ENCODE data around the gene KRTAP5-8. TPM values are rescaled to one million over a fixed set of nuclear protein-coding genes. Genes with fewer than 3 reads are reported as not detected.

KRTAP5-8 gene
- total and polyA plus RNA-seq, 2 of the 4 experiments (the other 2 are of a cell fraction), result 0.07 TPM; not detected in 1

DNA sequence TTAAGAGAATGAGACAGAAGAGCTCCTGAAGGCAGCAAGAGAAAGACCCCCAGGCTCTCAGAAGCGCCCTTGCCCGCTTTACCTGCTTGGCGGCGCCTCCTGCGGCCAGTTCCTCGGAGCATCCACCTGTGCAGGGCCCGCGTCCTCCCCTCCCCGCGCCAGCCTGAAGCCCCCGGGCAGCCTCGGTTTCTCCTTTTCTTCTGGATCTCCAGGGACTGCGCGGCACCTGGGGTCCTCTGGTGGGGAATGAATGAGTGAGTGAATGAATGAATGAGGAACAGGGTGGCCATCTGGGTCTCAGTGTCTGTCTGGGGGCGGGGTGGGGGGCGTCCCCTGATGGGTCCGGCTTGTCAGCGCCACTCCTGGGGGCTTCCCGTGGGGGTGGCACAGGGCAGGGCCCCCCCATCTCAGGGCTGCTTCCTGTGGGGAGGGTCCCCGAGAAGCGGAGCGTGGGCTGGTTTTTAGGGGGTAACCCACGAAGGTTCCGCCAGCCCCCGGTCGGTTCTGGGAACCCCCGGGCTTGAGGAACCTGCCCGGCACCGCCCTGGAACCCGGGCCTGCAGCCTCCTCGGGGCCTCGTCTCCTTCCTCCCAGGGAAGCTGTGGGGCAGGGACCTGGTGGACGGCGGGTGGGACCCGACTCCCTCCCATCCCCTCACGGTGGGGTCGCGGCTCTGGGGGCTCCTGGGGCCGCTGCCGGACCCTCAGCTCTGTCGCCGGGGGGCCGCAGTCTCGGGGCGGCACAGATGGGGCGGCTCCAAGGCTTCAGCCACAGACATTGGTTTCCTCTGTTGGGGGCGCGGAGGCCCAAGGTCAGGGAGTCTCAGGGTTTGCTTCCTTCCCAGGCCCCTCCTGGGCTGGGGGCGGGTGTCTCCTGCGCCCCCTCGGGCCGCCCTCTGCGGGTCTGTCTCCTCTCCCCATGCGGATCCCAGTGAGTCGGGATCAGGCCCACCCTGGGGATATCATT is 19.0 kb upstream of the KRTAP5-8 start:
- ATAC-seq (ENCODE audit: low read depth) (no peak), DNase-seq (no peak)
- intact Hi-C loops (cut with micrococcal nuclease), result loop anchor here (2.0 kb wide), 1 partner anchor 38 kb away; no protein-coding TSS in a partner anchor
- H3K27ac ChIP-seq (ENCODE audit: insufficient read depth, low read length), result no peak overlapping the region
- dilution Hi-C loops (cut with HindIII; ENCODE audit: low sequenced_read_pairs, unreplicated experiment), result no loop called here
- peaks cover 3% of the 10 kb centered on the region; the same call in 1 of the 2 replicates for H3K27me3 ChIP-seq (ENCODE audit: control insufficient read depth, insufficient read depth, low read length)
- no peak overlapping the region for H4K5ac ChIP-seq (ENCODE audit: low read depth, low read length)
- no peak overlapping the region for H3K18ac ChIP-seq (ENCODE audit: low read depth, low read length)
- no peak overlapping the region for H2AFZ ChIP-seq (replicated peaks; ENCODE audit: low read length, poor library complexity)
- no peak overlapping the region for H3K23ac ChIP-seq (ENCODE audit: low read depth, low read length)
- no peak overlapping the region for H3K4ac ChIP-seq (ENCODE audit: low read depth, low read length)
- no peak overlapping the region for H4K8ac ChIP-seq (ENCODE audit: low read depth in 2 of 2, low read length in 2 of 2)
- TF ChIP-seq, protein P1, sequence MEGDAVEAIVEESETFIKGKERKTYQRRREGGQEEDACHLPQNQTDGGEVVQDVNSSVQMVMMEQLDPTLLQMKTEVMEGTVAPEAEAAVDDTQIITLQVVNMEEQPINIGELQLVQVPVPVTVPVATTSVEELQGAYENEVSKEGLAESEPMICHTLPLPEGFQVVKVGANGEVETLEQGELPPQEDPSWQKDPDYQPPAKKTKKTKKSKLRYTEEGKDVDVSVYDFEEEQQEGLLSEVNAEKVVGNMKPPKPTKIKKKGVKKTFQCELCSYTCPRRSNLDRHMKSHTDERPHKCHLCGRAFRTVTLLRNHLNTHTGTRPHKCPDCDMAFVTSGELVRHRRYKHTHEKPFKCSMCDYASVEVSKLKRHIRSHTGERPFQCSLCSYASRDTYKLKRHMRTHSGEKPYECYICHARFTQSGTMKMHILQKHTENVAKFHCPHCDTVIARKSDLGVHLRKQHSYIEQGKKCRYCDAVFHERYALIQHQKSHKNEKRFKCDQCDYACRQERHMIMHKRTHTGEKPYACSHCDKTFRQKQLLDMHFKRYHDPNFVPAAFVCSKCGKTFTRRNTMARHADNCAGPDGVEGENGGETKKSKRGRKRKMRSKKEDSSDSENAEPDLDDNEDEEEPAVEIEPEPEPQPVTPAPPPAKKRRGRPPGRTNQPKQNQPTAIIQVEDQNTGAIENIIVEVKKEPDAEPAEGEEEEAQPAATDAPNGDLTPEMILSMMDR (conservative IDR thresholded peaks at IDR 0.05; ENCODE audit: low read depth, low read length), result no peak
- TF ChIP-seq RFX5 (IDR thresholded peaks at IDR 0.05; ENCODE audit: low read depth, low read length) (no peak), MAFK (IDR thresholded peaks at IDR 0.05; ENCODE audit: low read depth, low read length) (no peak), RCOR1 (IDR thresholded peaks at IDR 0.05; ENCODE audit: insufficient replicate concordance, low read length) (no peak), SMC3 (IDR thresholded peaks at IDR 0.05; ENCODE audit: low read depth, low read length) (no peak), POLR2A (IDR thresholded peaks at IDR 0.05; ENCODE audit: low read depth, low read length) (no peak), BHLHE40 (IDR thresholded peaks at IDR 0.05; ENCODE audit: low read depth, low read length) (no peak), MAZ (IDR thresholded peaks at IDR 0.05; ENCODE audit: borderline replicate concordance, low read depth, low read length) (no peak), CEBPB (IDR thresholded peaks at IDR 0.05; ENCODE audit: low read depth, low read length) (no peak), RAD21 (IDR thresholded peaks at IDR 0.05; ENCODE audit: low read length) (no peak)
- TF ChIP-seq, protein P2, sequence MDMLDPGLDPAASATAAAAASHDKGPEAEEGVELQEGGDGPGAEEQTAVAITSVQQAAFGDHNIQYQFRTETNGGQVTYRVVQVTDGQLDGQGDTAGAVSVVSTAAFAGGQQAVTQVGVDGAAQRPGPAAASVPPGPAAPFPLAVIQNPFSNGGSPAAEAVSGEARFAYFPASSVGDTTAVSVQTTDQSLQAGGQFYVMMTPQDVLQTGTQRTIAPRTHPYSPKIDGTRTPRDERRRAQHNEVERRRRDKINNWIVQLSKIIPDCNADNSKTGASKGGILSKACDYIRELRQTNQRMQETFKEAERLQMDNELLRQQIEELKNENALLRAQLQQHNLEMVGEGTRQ (IDR thresholded peaks at IDR 0.05; ENCODE audit: low read depth, low read length), result no peak
- TF ChIP-seq, protein P3, sequence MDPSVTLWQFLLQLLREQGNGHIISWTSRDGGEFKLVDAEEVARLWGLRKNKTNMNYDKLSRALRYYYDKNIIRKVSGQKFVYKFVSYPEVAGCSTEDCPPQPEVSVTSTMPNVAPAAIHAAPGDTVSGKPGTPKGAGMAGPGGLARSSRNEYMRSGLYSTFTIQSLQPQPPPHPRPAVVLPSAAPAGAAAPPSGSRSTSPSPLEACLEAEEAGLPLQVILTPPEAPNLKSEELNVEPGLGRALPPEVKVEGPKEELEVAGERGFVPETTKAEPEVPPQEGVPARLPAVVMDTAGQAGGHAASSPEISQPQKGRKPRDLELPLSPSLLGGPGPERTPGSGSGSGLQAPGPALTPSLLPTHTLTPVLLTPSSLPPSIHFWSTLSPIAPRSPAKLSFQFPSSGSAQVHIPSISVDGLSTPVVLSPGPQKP (IDR thresholded peaks at IDR 0.05; ENCODE audit: borderline replicate concordance, low read depth, low read length), result no peak
- in situ Hi-C loops (cut with MboI; ENCODE audit: low sequenced_read_pairs), result no loop called here
- no peaks in the 10 kb centered on the region for H3K36me3 ChIP-seq (ENCODE audit: control insufficient read depth, insufficient read depth, low read length)
- no peak overlapping the region for H3K4me2 ChIP-seq (ENCODE audit: low read depth, low read length)
- H2BK15ac ChIP-seq (ENCODE audit: low read depth, low read length), result no peak overlapping the region
- ChIA-PET POLR2A (ENCODE audit: unreplicated experiment) (no interaction called here), CTCF (no interaction called here)
- H3K79me1 ChIP-seq (ENCODE audit: low read depth in 1 of 2, low read length in 2 of 2), result no peaks in the 10 kb centered on the region
- H3K56ac ChIP-seq (ENCODE audit: extremely low read depth, insufficient read depth, low read length), result no peak overlapping the region
- H3K4me3 ChIP-seq (ENCODE audit: insufficient read depth, low read depth, low read length), result no peak overlapping the region
- no peak overlapping the region for H3K9ac ChIP-seq (ENCODE audit: low read depth, low read length)
- no peak overlapping the region for H2AK5ac ChIP-seq (ENCODE audit: low read depth, low read length)
- H3K4me1 ChIP-seq (ENCODE audit: control insufficient read depth, insufficient read depth, low read length), result no peaks in the 10 kb centered on the region
- no peaks in the 10 kb centered on the region for H3K9me3 ChIP-seq (ENCODE audit: control insufficient read depth, insufficient read depth, low read length)
- H2BK120ac ChIP-seq (ENCODE audit: low read depth, low read length), result no peak overlapping the region
- no peak overlapping the region for H2BK20ac ChIP-seq (ENCODE audit: low read depth, low read length)
- peak overlapping the region; percentile 65 for H2AK9ac ChIP-seq (replicated peaks; ENCODE audit: low read depth, low read length, poor library complexity)
- no peaks in the 10 kb centered on the region for H3K9me1 ChIP-seq (ENCODE audit: insufficient read depth, low read length)
- no peak overlapping the region for H2BK5ac ChIP-seq (ENCODE audit: low read depth, low read length, poor library complexity, severe bottlenecking)
- BruUV-seq (replicated peaks), result no TSS peak
- 100% methylated on average over 2 of the region's 55 CpGs; no CpG with 5 or more reads in 1 of the 2 experiments for WGBS, 2 experiments (ENCODE audit: extremely low coverage in 2 of 2, insufficient read length in 1 of 2)
- no peak overlapping the region for H3K14ac ChIP-seq (replicated peaks; ENCODE audit: low read depth, low read length)
- H4K20me1 ChIP-seq (ENCODE audit: insufficient read depth, low read length), result no peaks in the 10 kb centered on the region
- H4K91ac ChIP-seq (ENCODE audit: insufficient read depth, low read depth, low read length), result no peak overlapping the region
